CD4-positive, CD25-positive, alpha-beta regulatory T cell (primary cell): ENCODE results near the gene EML1. TPM values are rescaled to one million over a fixed set of nuclear protein-coding genes. Genes with fewer than 3 reads are reported as not detected.

Experiments
- ATAC-seq, 2 donors: fragments of 150-1000 bp; cut with Tn5 transposase; one replicate each; pipeline ENCODE4 v1.10.0; 2021; ENCODE audit warnings: low read depth in 2 of 2, moderate number of reproducible peaks in 2 of 2, moderate library complexity in 1 of 2
- DNase-seq, 3 donors: peaks; one replicate each; pipeline versions ENCODE4 v3.0.0 to v3.0.0-alpha.2; 2012 to 2022; ENCODE audit warnings: mixed read lengths in 1 of 3
- H3K27ac ChIP-seq: one replicate; pipeline ENCODE4 v1.7.0; 2013; ENCODE audit warnings: mild to moderate bottlenecking, low read length; ENCODE audit not compliant: insufficient read depth, poor library complexity, severe bottlenecking
- H3K27me3 ChIP-seq: one replicate; pipeline ENCODE4 v1.7.0; 2013; ENCODE audit warnings: low read length; ENCODE audit not compliant: control insufficient read depth, insufficient read depth
- H3K36me3 ChIP-seq: one replicate; pipeline ENCODE4 v1.7.0; 2013; ENCODE audit warnings: mild to moderate bottlenecking, low read length, moderate library complexity; ENCODE audit not compliant: control insufficient read depth, insufficient read depth
- H3K4me1 ChIP-seq: 2 replicates; pipeline ENCODE4 v1.7.0; 2013; ENCODE audit warnings: mild to moderate bottlenecking, low read length; ENCODE audit not compliant: insufficient read depth, control insufficient read depth, poor library complexity, severe bottlenecking
- H3K4me3 ChIP-seq: one replicate; pipeline ENCODE4 v1.7.0; 2013; ENCODE audit warnings: low read depth, mild to moderate bottlenecking, low read length, moderate library complexity
- H3K9me3 ChIP-seq, 2 experiments: 1 replicate in 1 of 2; 2 replicates in 1 of 2; pipeline ENCODE4 v1.7.0; 2013; ENCODE audit warnings: low read length in 2 of 2, mild to moderate bottlenecking in 1 of 2, moderate library complexity in 1 of 2; ENCODE audit not compliant: control insufficient read depth in 2 of 2
- H3K27ac Mint-ChIP-seq, 3 donors: one replicate each; pipeline ENCODE4 v1.8.0; 2020 to 2022; ENCODE audit warnings: mild to moderate bottlenecking in 3 of 3, mixed read lengths in 3 of 3, moderate library complexity in 2 of 3
- H3K27me3 Mint-ChIP-seq: one replicate; pipeline ENCODE4 v1.8.0; 2022; ENCODE audit warnings: mild to moderate bottlenecking, mixed read lengths
- H3K36me3 Mint-ChIP-seq: one replicate; pipeline ENCODE4 v1.8.0; 2020; ENCODE audit warnings: mixed read lengths
- H3K4me1 Mint-ChIP-seq, 4 donors: one replicate each; pipeline ENCODE4 v1.8.0; 2020 to 2022; ENCODE audit warnings: mixed read lengths in 4 of 4, mild to moderate bottlenecking in 1 of 4
- H3K4me3 Mint-ChIP-seq, 4 donors: one replicate each; pipeline ENCODE4 v1.8.0; 2020 to 2022; ENCODE audit warnings: mild to moderate bottlenecking in 4 of 4, mixed read lengths in 4 of 4, moderate library complexity in 3 of 4
- H3K9me3 Mint-ChIP-seq, 7 donors: one replicate each; pipeline ENCODE4 v1.8.0; 2020 to 2022; ENCODE audit warnings: mixed read lengths in 7 of 7, mild to moderate bottlenecking in 3 of 7, moderate library complexity in 2 of 7
- polyA plus RNA-seq, 4 donors: library from polyadenylated mRNA; unstranded; fragments of 300-500 nt; fragmentation: Illumina TruSeq; gene quantifications; one replicate each; pipeline ENCODE4 v1.2.3, GENCODE V29; 2021
- total RNA-seq: library from RNA; stranded (reverse); gene quantifications from one replicate; pipeline ENCODE4 v1.2.3, GENCODE V29; 2022

EML1 gene
- total and polyA plus RNA-seq, 5 donors from 2014 or later = not detected

DNA sequence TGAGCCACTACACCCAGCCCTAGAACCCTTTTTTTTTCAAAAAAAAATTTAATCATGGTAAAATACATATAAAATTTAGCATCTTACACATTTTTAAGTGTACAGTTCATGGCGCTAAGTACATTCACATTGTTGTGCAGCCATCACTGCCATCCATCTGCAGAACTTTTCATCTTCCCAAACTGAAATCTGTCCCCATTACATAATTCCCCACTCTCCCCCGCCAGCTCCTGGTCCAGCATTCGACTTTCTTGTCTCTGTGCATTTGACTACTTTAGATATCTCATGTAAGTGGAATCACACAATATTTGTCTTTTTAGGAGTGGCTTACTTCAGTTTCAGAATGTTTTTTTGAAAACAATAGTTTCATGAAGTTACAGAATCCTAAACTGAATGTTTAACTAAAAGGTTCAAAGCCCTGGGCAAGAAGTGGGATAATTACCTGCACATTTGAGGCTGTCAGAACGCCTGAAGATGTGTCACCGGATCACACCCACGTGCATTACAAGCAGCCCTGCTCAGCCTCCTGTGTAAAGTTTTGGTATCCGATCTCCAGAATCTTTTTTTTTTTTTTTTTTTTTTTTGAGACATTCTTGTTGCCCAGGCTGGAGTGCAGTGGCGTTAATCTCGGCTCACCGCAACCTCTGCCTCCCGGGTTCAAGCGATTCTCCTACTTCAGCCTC lies 12.7 kb downstream of the EML1 start:
- DNase-seq (no peak), ATAC-seq (no peak)
- peaks cover 0 to 2% (median 0%) of the 10 kb centered on the region in 7 donors for H3K9me3 Mint-ChIP-seq
- H3K27me3 ChIP-seq = no peaks in the 10 kb centered on the region
- no peak overlapping the region for H3K4me3 ChIP-seq
- H3K4me1 Mint-ChIP-seq = no peaks in the 10 kb centered on the region
- H3K4me1 ChIP-seq = no peaks in the 10 kb centered on the region
- H3K36me3 ChIP-seq = no peaks in the 10 kb centered on the region
- H3K36me3 Mint-ChIP-seq = no peaks in the 10 kb centered on the region
- no peak overlapping the region for H3K27ac ChIP-seq
- no peaks in the 10 kb centered on the region for H3K9me3 ChIP-seq
- no peak overlapping the region for H3K4me3 Mint-ChIP-seq
- H3K27ac Mint-ChIP-seq = no peak overlapping the region
- H3K27me3 Mint-ChIP-seq = peaks cover 36% of the 10 kb centered on the region

DNA sequence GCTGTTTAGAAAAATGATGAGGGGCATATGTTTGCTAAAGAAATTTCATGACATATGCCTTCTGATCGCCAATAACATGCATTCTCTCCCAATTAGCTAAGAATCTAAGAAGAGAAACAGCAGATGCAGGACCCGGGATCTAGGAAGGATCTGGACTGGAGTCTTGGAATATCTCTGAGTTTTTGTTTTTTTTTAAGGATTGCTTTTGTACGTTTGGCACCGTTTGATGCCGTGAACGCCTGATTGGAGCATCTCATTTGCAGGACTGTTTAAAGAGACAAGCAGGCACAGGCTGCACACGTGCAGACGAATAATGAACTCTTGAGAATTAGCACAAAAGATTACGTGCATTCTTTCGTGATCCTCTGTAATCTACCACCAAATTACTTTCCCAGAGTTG lies 13.6 kb downstream of the EML1 start:
- Histone ChIP-seq H3K4me3 (no peak overlapping the region), H3K9me3 (no peaks in the 10 kb centered on the region), H3K36me3 (no peaks in the 10 kb centered on the region), H3K27me3 (no peaks in the 10 kb centered on the region), H3K4me1 (no peaks in the 10 kb centered on the region), H3K27ac (no peak overlapping the region)
- H3K27ac Mint-ChIP-seq = no peak overlapping the region
- peaks cover 41% of the 10 kb centered on the region for H3K27me3 Mint-ChIP-seq
- H3K36me3 Mint-ChIP-seq = no peaks in the 10 kb centered on the region
- H3K4me3 Mint-ChIP-seq = no peak overlapping the region
- ATAC-seq (no peak), DNase-seq (no peak)
- no peaks in the 10 kb centered on the region for H3K4me1 Mint-ChIP-seq
- peaks cover 0 to 1% (median 0%) of the 10 kb centered on the region in 7 donors for H3K9me3 Mint-ChIP-seq

DNA sequence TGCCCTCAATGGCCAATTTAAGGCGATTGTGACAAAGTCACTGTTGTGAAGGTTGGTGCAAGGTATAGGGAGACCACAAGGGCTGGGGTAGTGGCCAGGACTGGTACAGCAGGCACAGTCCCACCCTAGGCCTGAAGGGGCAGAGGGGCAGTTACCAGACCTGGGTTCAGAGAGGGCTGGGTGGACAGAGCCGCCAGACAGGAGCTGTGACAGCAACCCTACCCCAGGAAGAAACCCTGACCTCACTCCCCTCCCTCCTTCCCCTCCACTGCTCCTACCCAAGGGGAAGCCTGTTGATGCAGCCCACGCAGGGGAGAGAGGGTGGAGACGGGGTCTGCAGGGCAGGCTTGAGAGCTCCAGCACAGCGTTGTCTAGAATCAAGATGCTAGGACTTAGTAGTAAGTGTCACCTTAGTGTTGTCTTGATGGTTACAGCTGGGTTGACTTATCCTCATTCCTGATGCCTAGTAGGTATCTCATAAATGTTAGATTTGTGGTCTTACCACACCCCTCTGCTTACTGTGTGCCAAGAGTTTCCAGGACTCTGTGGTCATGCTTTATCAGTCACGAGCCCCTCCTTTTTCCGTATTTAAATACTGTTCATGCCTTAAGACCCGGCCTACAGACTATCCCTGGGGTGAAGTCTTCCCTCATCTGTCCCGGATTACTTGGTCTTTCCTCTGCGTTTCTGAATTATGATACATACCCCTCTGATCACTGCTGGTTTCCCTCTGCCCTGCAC lies 14.4 kb downstream of the EML1 start:
- no peaks in the 10 kb centered on the region for H3K4me1 Mint-ChIP-seq
- no peaks in the 10 kb centered on the region for H3K4me1 ChIP-seq
- H3K27ac ChIP-seq = no peak overlapping the region
- no peaks in the 10 kb centered on the region for H3K9me3 ChIP-seq
- H3K36me3 ChIP-seq = no peaks in the 10 kb centered on the region
- H3K36me3 Mint-ChIP-seq = no peaks in the 10 kb centered on the region
- H3K27ac Mint-ChIP-seq = no peak overlapping the region
- peaks cover 0 to 1% (median 0%) of the 10 kb centered on the region in 7 donors for H3K9me3 Mint-ChIP-seq
- ATAC-seq (no peak), DNase-seq (no peak)
- H3K4me3 Mint-ChIP-seq = no peak overlapping the region
- no peak overlapping the region for H3K4me3 ChIP-seq
- H3K27me3 ChIP-seq = peaks cover 3% of the 10 kb centered on the region
- H3K27me3 Mint-ChIP-seq = peaks cover 38% of the 10 kb centered on the region

DNA sequence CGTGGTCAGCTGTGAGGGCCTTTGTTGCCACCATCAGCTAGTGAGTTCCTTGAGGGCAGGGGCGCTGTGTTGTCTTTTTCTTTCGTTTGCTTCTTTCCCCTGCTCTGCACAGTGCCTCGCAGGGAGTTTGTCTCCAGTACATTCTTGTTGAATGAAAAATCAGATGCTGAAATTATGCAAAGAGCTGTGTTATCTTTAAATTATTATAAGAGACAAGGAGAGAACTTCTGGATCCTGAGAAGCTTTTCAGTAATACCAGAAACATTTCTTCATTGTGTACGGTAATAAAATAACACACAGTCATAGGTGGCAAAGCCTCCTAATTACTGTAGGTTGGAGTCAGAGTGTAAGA lies 14.9 kb downstream of the EML1 start:
- H3K4me3 Mint-ChIP-seq = no peak overlapping the region
- Histone ChIP-seq H3K4me3 (no peak overlapping the region), H3K4me1 (no peaks in the 10 kb centered on the region), H3K9me3 (no peaks in the 10 kb centered on the region), H3K36me3 (no peaks in the 10 kb centered on the region), H3K27ac (no peak overlapping the region), H3K27me3 (peaks cover 3% of the 10 kb centered on the region)
- H3K4me1 Mint-ChIP-seq = no peaks in the 10 kb centered on the region
- ATAC-seq = no peak
- peaks cover 38% of the 10 kb centered on the region for H3K27me3 Mint-ChIP-seq
- DNase-seq = no peak
- H3K27ac Mint-ChIP-seq = no peak overlapping the region
- peaks cover 0 to 1% (median 0%) of the 10 kb centered on the region in 7 donors for H3K9me3 Mint-ChIP-seq
- H3K36me3 Mint-ChIP-seq = no peaks in the 10 kb centered on the region

DNA sequence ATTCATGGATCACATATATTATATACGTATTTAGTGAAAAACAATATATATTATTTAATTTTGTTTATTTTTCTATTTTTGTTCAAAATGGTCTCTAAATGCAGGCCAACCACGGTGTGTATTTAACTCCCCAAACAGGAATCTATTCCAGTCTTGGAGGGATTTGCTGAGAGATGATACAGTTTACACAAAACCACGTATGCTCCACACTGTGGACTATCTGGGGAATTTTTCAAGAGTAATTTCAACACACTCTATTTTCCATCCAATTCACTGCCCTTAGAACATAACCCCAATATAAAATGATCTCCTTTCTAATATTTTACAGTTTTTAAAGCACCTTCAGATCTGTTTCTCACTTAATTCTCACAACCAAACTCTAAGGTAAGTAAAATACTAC lies 15.3 kb downstream of the EML1 start:
- H3K4me3 ChIP-seq = no peak overlapping the region
- ATAC-seq (no peak), DNase-seq (no peak)
- H3K27ac ChIP-seq = no peak overlapping the region
- Mint-ChIP-seq H3K9me3 (peaks cover 0 to 1% (median 0%) of the 10 kb centered on the region in 7 donors), H3K36me3 (no peaks in the 10 kb centered on the region), H3K4me3 (no peak overlapping the region), H3K27me3 (peaks cover 38% of the 10 kb centered on the region), H3K27ac (no peak overlapping the region), H3K4me1 (no peaks in the 10 kb centered on the region)
- H3K27me3 ChIP-seq = peaks cover 3% of the 10 kb centered on the region
- no peaks in the 10 kb centered on the region for H3K9me3 ChIP-seq
- H3K36me3 ChIP-seq = no peaks in the 10 kb centered on the region
- H3K4me1 ChIP-seq = no peaks in the 10 kb centered on the region

DNA sequence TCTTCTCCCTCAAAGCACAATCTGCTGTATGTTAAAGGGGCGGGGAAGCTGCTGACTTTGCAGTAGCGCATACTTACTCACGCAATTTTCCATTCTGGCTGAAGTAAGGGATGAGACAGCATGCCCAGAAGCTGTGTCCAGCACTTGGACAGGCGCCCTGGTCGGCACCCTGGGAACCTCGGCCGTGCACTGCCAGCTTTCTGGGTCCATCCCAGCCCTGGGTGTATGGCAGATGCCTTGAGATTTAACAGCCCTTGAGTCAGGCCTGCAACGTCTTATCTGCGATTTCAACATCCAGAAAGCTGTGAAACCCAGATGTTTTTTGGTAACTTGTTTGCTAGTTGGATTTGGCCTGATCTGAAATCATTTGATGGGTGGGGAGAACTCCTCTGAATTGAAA lies 16.1 kb downstream of the EML1 start:
- Histone ChIP-seq H3K36me3 (no peaks in the 10 kb centered on the region), H3K4me3 (no peak overlapping the region), H3K4me1 (no peaks in the 10 kb centered on the region), H3K9me3 (no peaks in the 10 kb centered on the region), H3K27ac (no peak overlapping the region), H3K27me3 (peaks cover 3% of the 10 kb centered on the region)
- H3K27ac Mint-ChIP-seq = no peak overlapping the region
- H3K27me3 Mint-ChIP-seq = peaks cover 43% of the 10 kb centered on the region
- H3K4me1 Mint-ChIP-seq = no peaks in the 10 kb centered on the region
- H3K4me3 Mint-ChIP-seq = no peak overlapping the region
- no peaks in the 10 kb centered on the region for H3K36me3 Mint-ChIP-seq
- no peak for DNase-seq
- no peak for ATAC-seq
- H3K9me3 Mint-ChIP-seq = peaks cover 0 to 1% (median 0%) of the 10 kb centered on the region in 7 donors

DNA sequence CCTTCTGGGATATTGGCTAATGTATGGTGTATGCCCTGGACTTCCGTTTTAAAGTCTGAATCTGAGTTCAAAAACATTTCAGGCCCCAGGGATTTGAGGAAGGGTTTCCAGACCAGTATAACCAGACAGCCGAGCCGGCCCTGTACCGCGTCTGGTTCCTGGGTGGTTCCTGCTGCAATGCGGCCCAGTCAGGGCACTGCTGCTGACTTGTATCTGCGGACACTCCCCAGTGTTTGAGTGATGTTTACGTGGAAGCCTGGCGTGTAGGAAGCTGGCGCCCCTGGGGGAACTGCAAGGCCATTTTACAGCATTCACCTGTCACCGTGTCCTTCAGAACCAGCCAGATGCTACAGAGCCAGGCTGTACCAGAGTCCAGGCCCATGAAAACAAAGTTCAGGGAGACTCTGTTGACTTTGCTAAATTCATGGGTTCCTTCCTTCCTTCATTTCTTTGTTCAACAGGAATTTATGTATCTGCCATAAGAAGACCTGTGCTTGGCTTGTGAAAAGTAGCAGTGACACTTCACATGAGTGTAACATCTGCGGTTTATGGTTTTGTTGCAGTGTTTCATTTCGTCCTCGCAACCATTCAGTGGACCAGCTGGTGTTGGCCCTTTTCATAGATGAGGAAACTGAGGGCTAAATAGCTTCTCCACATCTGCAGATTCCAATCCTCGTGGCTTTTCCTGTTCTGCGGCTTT lies 16.8 kb downstream of the EML1 start:
- ATAC-seq = no peak
- Mint-ChIP-seq H3K27me3 (peaks cover 43% of the 10 kb centered on the region), H3K4me1 (no peaks in the 10 kb centered on the region)

More for the DNA sequence above, 16.8 kb downstream of the EML1 start:
- H3K36me3 ChIP-seq = no peaks in the 10 kb centered on the region
- Mint-ChIP-seq H3K9me3 (peaks cover 0 to 1% (median 0%) of the 10 kb centered on the region in 7 donors), H3K27ac (no peak overlapping the region), H3K4me3 (no peak overlapping the region), H3K36me3 (no peaks in the 10 kb centered on the region)
- H3K27ac ChIP-seq = no peak overlapping the region
- no peaks in the 10 kb centered on the region for H3K4me1 ChIP-seq
- H3K27me3 ChIP-seq = peaks cover 3% of the 10 kb centered on the region
- no peak for DNase-seq
- H3K4me3 ChIP-seq = no peak overlapping the region
- H3K9me3 ChIP-seq = no peaks in the 10 kb centered on the region
